IMR-90 (cell line): ENCODE data around the gene USB1. TPM values are rescaled to one million over a fixed set of nuclear protein-coding genes. Genes with fewer than 3 reads are reported as not detected.

Experiments used
- ATAC-seq: fragments of 200-7000 bp; cut with Tn5 transposase; 2 replicates; pipeline ENCODE4 v1.9.1; 2020; ENCODE audit warnings: low read depth, mild to moderate bottlenecking, moderate library complexity
- BruUV-seq: library from RNA; stranded (reverse); fragments of 400-500 nt; replicated peaks from 2 replicates; lab custom pipeline; 2021; lab: Mats Ljungman, UMichigan
- CTCF ChIA-PET: fragments of 300-600 bp; formaldehyde crosslinking; extraction: SDS; loops from one replicate; lab custom pipeline; 2021; ENCODE audit warnings: antibody characterized with exemption; lab: Yijun Ruan, JAX
- POLR2A ChIA-PET: fragments of 300-600 bp; sonication (Branson Sonifier 250); formaldehyde crosslinking; loops from one replicate; lab custom pipeline; 2022; ENCODE audit warnings: antibody characterized with exemption; ENCODE audit not compliant: unreplicated experiment; lab: Charles Lee
- DNase-seq: peaks from one replicate; pipeline ENCODE4 v3.0.0; 2013
- H2AFZ ChIP-seq: replicated peaks from 2 replicates; pipeline ENCODE3; 2013; ENCODE audit warnings: low read length, mild to moderate bottlenecking; ENCODE audit not compliant: poor library complexity
- H2AK5ac ChIP-seq: 2 replicates; pipeline ENCODE4 v1.6.1; 2013; ENCODE audit warnings: low read depth, low read length, inconsistent platforms
- H2AK9ac ChIP-seq: replicated peaks from 2 replicates; pipeline ENCODE3; 2013; ENCODE audit warnings: mild to moderate bottlenecking, low read depth, low read length, moderate library complexity; ENCODE audit not compliant: poor library complexity
- H2BK120ac ChIP-seq: 2 replicates; pipeline ENCODE4 v1.6.1; 2013; ENCODE audit warnings: low read depth, low read length, inconsistent platforms
- H2BK15ac ChIP-seq: 3 replicates; pipeline ENCODE4 v1.6.1; 2013; ENCODE audit warnings: low read depth, low read length, inconsistent platforms
- H2BK20ac ChIP-seq: 2 replicates; pipeline ENCODE4 v1.6.1; 2013; ENCODE audit warnings: low read depth, mild to moderate bottlenecking, inconsistent platforms, low read length, moderate library complexity
- H2BK5ac ChIP-seq: 2 replicates; pipeline ENCODE4 v1.6.1; 2013; ENCODE audit warnings: mild to moderate bottlenecking, low read depth, low read length, inconsistent platforms; ENCODE audit not compliant: poor library complexity, severe bottlenecking
- H3K14ac ChIP-seq: replicated peaks from 2 replicates; pipeline ENCODE4 v1.6.1; 2013; ENCODE audit warnings: low read depth, low read length, inconsistent platforms
- H3K18ac ChIP-seq: 2 replicates; pipeline ENCODE4 v1.6.1; 2013; ENCODE audit warnings: low read depth, low read length, control low read depth
- H3K23ac ChIP-seq: 2 replicates; pipeline ENCODE4 v1.6.1; 2013; ENCODE audit warnings: low read depth, low read length, inconsistent platforms
- H3K27ac ChIP-seq: 2 replicates; pipeline ENCODE4 v1.5.1; 2013; ENCODE audit warnings: mild to moderate bottlenecking, control low read depth, low read length; ENCODE audit not compliant: insufficient read depth
- H3K27me3 ChIP-seq: 2 replicates; pipeline ENCODE4 v1.6.1; 2013; ENCODE audit warnings: low read length; ENCODE audit not compliant: control insufficient read depth, insufficient read depth
- H3K36me3 ChIP-seq: 2 replicates; pipeline ENCODE4 v1.6.1; 2013; ENCODE audit warnings: low read length, mixed read lengths; ENCODE audit not compliant: control insufficient read depth, insufficient read depth
- H3K4ac ChIP-seq: 2 replicates; pipeline ENCODE4 v1.6.1; 2013; ENCODE audit warnings: low read depth, low read length, inconsistent platforms
- H3K4me1 ChIP-seq: 2 replicates; pipeline ENCODE4 v1.6.1; 2013; ENCODE audit warnings: low read length, mixed read lengths; ENCODE audit not compliant: control insufficient read depth, insufficient read depth
- H3K4me2 ChIP-seq: 2 replicates; pipeline ENCODE4 v1.6.1; 2013; ENCODE audit warnings: low read depth, mild to moderate bottlenecking, control low read depth, low read length, moderate library complexity
- H3K4me3 ChIP-seq: 2 replicates; pipeline ENCODE4 v1.5.1; 2013; ENCODE audit warnings: low read depth, mild to moderate bottlenecking, control low read depth, low read length, moderate library complexity; ENCODE audit not compliant: insufficient read depth
- H3K56ac ChIP-seq: 2 replicates; pipeline ENCODE4 v1.6.1; 2013; ENCODE audit warnings: low read length, inconsistent platforms; ENCODE audit not compliant: insufficient read depth; ENCODE audit errors: extremely low read depth
- H3K79me1 ChIP-seq, 2 experiments: 2 replicates each; pipeline ENCODE4 v1.6.1; 2013; ENCODE audit warnings: low read length in 2 of 2, inconsistent platforms in 1 of 2, low read depth in 1 of 2
- H3K9ac ChIP-seq: 2 replicates; pipeline ENCODE4 v1.6.1; 2013; ENCODE audit warnings: low read depth, low read length, control low read depth
- H3K9me1 ChIP-seq: 2 replicates; pipeline ENCODE4 v1.6.1; 2013; ENCODE audit warnings: low read length, inconsistent platforms; ENCODE audit not compliant: insufficient read depth
- H3K9me3 ChIP-seq: 2 replicates; pipeline ENCODE4 v1.6.1; 2013; ENCODE audit warnings: low read length; ENCODE audit not compliant: control insufficient read depth, insufficient read depth
- H4K20me1 ChIP-seq: 2 replicates; pipeline ENCODE4 v1.6.1; 2013; ENCODE audit warnings: low read length, inconsistent platforms; ENCODE audit not compliant: insufficient read depth
- H4K5ac ChIP-seq: 2 replicates; pipeline ENCODE4 v1.6.1; 2013; ENCODE audit warnings: mild to moderate bottlenecking, low read depth, low read length, control low read depth
- H4K8ac ChIP-seq, 2 experiments: 2 replicates each; pipeline ENCODE4 v1.6.1; 2013; ENCODE audit warnings: low read depth in 2 of 2, low read length in 2 of 2, control low read depth in 1 of 2, inconsistent platforms in 1 of 2
- H4K91ac ChIP-seq: 2 replicates; pipeline ENCODE4 v1.6.1; 2013; ENCODE audit warnings: low read depth, low read length, inconsistent platforms; ENCODE audit not compliant: insufficient read depth
- CEBPB ChIP-seq: IDR thresholded peaks from 2 replicates; pipeline ENCODE4 v1.6.1; 2012; ENCODE audit warnings: low read depth, low read length, improper control_type of control experiment
- CHD1 ChIP-seq: IDR thresholded peaks from 2 replicates; pipeline ENCODE4 v1.6.1; 2012; ENCODE audit warnings: low read depth, low read length, improper control_type of control experiment
- ELK1 ChIP-seq: fragments of 150-350 bp; IDR thresholded peaks from 2 replicates; pipeline ENCODE4 v1.6.1; 2016; ENCODE audit warnings: low read depth, mild to moderate bottlenecking, low read length, moderate library complexity, borderline replicate concordance
- MAFK ChIP-seq: IDR thresholded peaks from 2 replicates; pipeline ENCODE4 v1.6.1; 2012; ENCODE audit warnings: low read depth, low read length, improper control_type of control experiment
- MAZ ChIP-seq: IDR thresholded peaks from 2 replicates; pipeline ENCODE4 v1.6.1; 2012; ENCODE audit warnings: low read depth, mild to moderate bottlenecking, low read length, improper control_type of control experiment, moderate library complexity, borderline replicate concordance
- NFE2L2 ChIP-seq: fragments of 150-350 bp; IDR thresholded peaks from 2 replicates; pipeline ENCODE4 v1.6.1; 2016; ENCODE audit warnings: low read depth, mild to moderate bottlenecking, low read length
- SMC3 ChIP-seq: fragments of 150-350 bp; IDR thresholded peaks from 2 replicates; pipeline ENCODE4 v1.6.1; 2016; ENCODE audit warnings: low read depth, mild to moderate bottlenecking, antibody characterized with exemption, low read length, moderate library complexity
- WGBS, 2 experiments: methylation state at CpG; one replicate each; pipeline versions ENCODE4 v1.1.5 to v1.1.7; 2013; ENCODE audit warnings: missing lambda C conversion rate in 2 of 2; ENCODE audit not compliant: insufficient read length in 1 of 2; ENCODE audit errors: extremely low coverage in 2 of 2; 5-methylcytosine and 5-hydroxymethylcytosine counted together
- dilution Hi-C: fragments of 300-500 bp; cut with HindIII; formaldehyde crosslinking; loops from one replicate; pipeline ENCODE4 v1.14.3; 2018; ENCODE audit warnings: low sequenced_read_pairs; ENCODE audit not compliant: unreplicated experiment
- in situ Hi-C: fragments of 300-500 bp; cut with MboI; formaldehyde crosslinking; loops from 3 replicates; pipeline ENCODE4 v1.14.3; 2019; ENCODE audit warnings: low sequenced_read_pairs, inconsistent platforms, mixed read lengths
- intact Hi-C: fragments of 100-400 bp; cut with micrococcal nuclease; formaldehyde crosslinking; loops from 2 replicates; pipeline ENCODE4 v1.10.0; 2022
- polyA plus RNA-seq, 3 experiments: library from polyadenylated mRNA; depleted of rRNA; stranded (reverse); fragments of >200 nt; gene quantifications; 2 replicates each; pipeline ENCODE4 v1.2.3, GENCODE V29; 2012; ENCODE audit warnings: low replicate concordance in 1 of 3
- total RNA-seq: library from RNA; depleted of rRNA; stranded (reverse); fragments of >200 nt; gene quantifications from 2 replicates; pipeline ENCODE4 v1.2.3, GENCODE V29; 2012
- TF ChIP-seq, protein P1 (sequence below): fragments of 150-350 bp; IDR thresholded peaks from 2 replicates; pipeline ENCODE4 v1.6.1; 2017; ENCODE audit warnings: mild to moderate bottlenecking, antibody characterized with exemption, low read length, low read depth

Gene USB1
- total and polyA plus RNA-seq, 2 of the 4 experiments (the other 2 are of a cell fraction) = 45.9 to 94.9 TPM

DNA sequence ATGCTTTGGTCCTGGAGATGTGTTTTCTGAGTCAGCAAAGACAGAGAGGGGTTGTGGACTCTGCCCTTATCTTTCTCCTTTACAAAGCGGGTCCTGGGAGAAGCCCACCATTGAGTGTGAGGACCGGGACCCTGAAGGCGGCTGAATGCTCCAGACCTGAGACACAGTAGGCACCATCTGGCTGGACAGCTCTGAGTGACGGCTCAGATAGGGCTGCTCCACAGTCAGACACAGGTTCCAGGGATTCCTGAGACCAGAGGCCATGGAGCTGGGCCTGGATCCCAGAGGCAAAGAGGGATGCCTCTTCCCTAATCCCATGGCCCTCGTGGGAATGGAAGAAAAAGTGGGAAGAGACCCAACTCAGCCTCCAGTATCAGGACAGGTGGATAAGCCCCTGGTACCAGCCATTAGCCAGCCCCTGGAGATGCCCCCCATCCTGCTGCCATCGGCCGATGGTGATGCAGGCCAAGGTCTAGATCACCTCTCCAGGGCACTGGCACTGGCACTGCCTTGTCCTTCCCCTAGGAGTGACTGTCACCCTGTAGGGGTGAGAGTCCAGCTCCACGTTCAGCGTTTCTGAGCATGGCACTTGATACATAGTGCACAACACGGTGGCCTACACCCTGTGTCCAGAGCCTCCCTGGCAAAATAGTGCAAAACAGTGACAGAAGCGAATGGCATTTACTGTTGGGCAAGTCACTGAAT lies 29.1 kb downstream of the USB1 start:
- CTCF ChIA-PET = interaction anchor here (1.8 kb wide), 1 partner anchor 91 kb away, joined by 5 read pairs; no protein-coding TSS in a partner anchor
- Histone ChIP-seq H3K9me1 (no peaks in the 10 kb centered on the region), H2BK15ac (no peak overlapping the region), H4K91ac (no peak overlapping the region), H3K27ac (no peak overlapping the region), H4K8ac (no peak overlapping the region), H2BK120ac (no peak overlapping the region), H3K9ac (no peak overlapping the region), H2BK20ac (no peak overlapping the region), H2AK9ac (no peak overlapping the region), H3K23ac (no peak overlapping the region), H3K4ac (no peak overlapping the region), H3K27me3 (peaks cover 37% of the 10 kb centered on the region), H3K4me3 (no peak overlapping the region), H3K56ac (no peak overlapping the region), H3K18ac (no peak overlapping the region), H2AFZ (no peak overlapping the region), H2BK5ac (no peak overlapping the region), H3K4me2 (no peak overlapping the region), H3K4me1 (peaks cover 2% of the 10 kb centered on the region; the same call in 1 of the 2 replicates), H3K14ac (no peak overlapping the region), H3K79me1 (no peaks in the 10 kb centered on the region), H4K20me1 (no peaks in the 10 kb centered on the region; the same call in 1 of the 2 replicates), H3K36me3 (no peaks in the 10 kb centered on the region), H3K9me3 (no peaks in the 10 kb centered on the region), H4K5ac (no peak overlapping the region), H2AK5ac (no peak overlapping the region)
- DNase-seq (no peak), ATAC-seq (no peak)
- TF ChIP-seq NFE2L2 (no peak), SMC3 (no peak), MAFK (no peak), MAZ (no peak), CHD1 (no peak), ELK1 (no peak), CEBPB (no peak)
- TF ChIP-seq, protein P1, sequence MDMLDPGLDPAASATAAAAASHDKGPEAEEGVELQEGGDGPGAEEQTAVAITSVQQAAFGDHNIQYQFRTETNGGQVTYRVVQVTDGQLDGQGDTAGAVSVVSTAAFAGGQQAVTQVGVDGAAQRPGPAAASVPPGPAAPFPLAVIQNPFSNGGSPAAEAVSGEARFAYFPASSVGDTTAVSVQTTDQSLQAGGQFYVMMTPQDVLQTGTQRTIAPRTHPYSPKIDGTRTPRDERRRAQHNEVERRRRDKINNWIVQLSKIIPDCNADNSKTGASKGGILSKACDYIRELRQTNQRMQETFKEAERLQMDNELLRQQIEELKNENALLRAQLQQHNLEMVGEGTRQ = no peak
- no TSS peak for BruUV-seq
- POLR2A ChIA-PET = no interaction called here
- dilution Hi-C loops (no loop called here), in situ Hi-C loops (no loop called here), intact Hi-C loops (no loop called here)
- 62% methylated on average over 4 of the region's 11 CpGs; no CpG with 5 or more reads in 1 of the 2 experiments for WGBS, 2 experiments
